Measurements from ENCODE around the gene CCDC33.
"Not testable (repeated sequence)": the region's sequence is repeated elsewhere in the genome, so short reads cannot be mapped to it uniquely, and the experiment has no call there.

CCDC33 gene

DNA sequence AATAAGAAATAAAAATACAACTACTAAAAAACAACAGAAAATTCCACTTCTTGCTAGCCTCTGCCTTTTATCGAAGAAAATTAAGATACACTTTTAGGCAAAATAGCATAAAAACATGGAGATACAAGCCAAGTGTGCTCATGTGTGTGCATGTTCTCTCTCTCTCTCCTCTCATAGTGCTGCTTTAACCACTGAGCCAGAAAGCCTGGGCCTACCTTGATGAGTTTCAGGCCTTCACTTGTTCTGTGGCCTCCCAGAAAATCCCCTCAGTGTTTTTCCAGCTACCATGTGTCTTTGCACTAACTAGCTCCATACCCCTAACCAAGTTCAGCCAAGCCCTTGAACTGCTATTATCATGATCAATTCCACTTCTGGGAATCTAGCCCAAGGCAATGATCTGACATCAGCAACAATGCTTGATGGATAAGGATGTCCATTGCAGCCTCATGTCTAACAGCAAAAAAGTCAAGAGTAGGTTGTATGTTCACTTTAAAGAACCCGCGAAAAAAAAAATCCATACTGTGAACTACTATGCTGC lies 113.2 kb downstream of the CCDC33 start:
- peaks cover 11% of the 10 kb centered on the region for H3K4me1 ChIP-seq (ENCODE audit: control insufficient read depth, insufficient read depth, low read length, unreplicated experiment)
- H2AFZ ChIP-seq (ENCODE audit: low read length, unreplicated experiment) = no peak overlapping the region
- no peak overlapping the region for H3K27ac ChIP-seq (ENCODE audit: low read depth, low read length)
- H3K79me2 ChIP-seq (ENCODE audit: control insufficient read depth, insufficient read depth, low read length, unreplicated experiment) = no peaks in the 10 kb centered on the region
- H3K36me3 ChIP-seq (ENCODE audit: insufficient read depth, low read length) = no peaks in the 10 kb centered on the region
- no peak overlapping the region for H3K4me3 ChIP-seq (ENCODE audit: low read depth, low read length)
- no peaks in the 10 kb centered on the region for H3K27me3 ChIP-seq (ENCODE audit: insufficient read depth, low read length)

DNA sequence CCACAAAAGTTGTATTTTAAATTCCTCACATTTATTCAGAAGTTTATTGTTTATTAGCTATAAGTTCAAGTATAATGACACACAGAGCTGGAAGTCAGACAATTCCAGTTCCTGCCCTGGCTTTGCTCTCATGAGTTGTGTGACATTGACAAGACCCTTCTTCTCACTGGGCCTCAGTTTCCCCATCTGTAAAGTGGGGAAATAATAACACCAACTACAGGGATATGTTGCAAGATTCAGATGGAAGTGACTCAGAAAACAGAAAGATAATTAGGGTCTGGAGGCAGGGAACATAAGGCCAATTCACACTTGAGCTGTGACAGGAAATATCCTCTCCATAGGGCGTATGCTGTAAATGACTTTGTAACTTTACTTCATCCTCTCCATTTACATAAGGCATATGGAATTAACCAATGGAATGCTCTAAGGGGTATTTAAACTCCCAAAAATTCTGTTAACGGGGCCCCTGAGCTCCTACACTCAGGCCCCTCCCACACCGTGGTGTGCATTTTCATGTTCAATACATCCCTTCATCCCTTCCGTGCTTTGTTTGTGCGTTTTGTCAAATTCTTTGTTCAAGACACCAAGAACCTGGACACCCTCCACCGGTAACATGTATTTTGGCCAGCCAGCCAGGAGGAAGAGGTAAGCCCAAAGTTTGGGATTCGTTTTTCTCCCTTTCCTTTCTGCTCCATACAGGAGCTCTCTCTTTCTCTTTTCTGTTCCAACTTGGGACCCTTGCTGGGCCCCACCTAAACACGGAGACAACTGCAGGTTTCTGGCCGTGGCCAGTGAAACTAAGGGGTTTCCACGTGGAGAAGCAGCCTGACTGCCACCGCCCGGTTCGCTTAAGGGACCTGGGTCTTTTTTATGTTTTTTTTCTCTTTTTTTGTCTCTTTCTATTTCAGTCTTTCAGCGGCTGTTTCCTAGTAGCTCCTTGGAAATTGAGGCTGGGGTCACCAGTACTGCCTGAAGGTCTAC lies 114.5 kb downstream of the CCDC33 start:
- Histone ChIP-seq H3K36me3 (ENCODE audit: insufficient read depth, low read length) (no peaks in the 10 kb centered on the region), H3K27me3 (ENCODE audit: insufficient read depth, low read length) (no peaks in the 10 kb centered on the region), H2AFZ (ENCODE audit: low read length, unreplicated experiment) (no peak overlapping the region), H3K27ac (ENCODE audit: low read depth, low read length) (no peak overlapping the region), H3K4me3 (ENCODE audit: low read depth, low read length) (no peak overlapping the region), H3K79me2 (ENCODE audit: control insufficient read depth, insufficient read depth, low read length, unreplicated experiment) (no peaks in the 10 kb centered on the region), H3K4me1 (ENCODE audit: control insufficient read depth, insufficient read depth, low read length, unreplicated experiment) (peaks cover 3% of the 10 kb centered on the region)

GRCh38 chr15:74351670-74352069 lies 115.5 kb downstream of the CCDC33 start:
- Histone ChIP-seq H3K79me2 (ENCODE audit: control insufficient read depth, insufficient read depth, low read length, unreplicated experiment) (no peaks in the 10 kb centered on the region), H2AFZ (ENCODE audit: low read length, unreplicated experiment) (no peak overlapping the region), H3K36me3 (ENCODE audit: insufficient read depth, low read length) (no peaks in the 10 kb centered on the region), H3K4me3 (ENCODE audit: low read depth, low read length) (no peak overlapping the region), H3K4me1 (ENCODE audit: control insufficient read depth, insufficient read depth, low read length, unreplicated experiment) (no peaks in the 10 kb centered on the region), H3K27ac (ENCODE audit: low read depth, low read length) (no peak overlapping the region), H3K27me3 (ENCODE audit: insufficient read depth, low read length) (no peaks in the 10 kb centered on the region)

DNA sequence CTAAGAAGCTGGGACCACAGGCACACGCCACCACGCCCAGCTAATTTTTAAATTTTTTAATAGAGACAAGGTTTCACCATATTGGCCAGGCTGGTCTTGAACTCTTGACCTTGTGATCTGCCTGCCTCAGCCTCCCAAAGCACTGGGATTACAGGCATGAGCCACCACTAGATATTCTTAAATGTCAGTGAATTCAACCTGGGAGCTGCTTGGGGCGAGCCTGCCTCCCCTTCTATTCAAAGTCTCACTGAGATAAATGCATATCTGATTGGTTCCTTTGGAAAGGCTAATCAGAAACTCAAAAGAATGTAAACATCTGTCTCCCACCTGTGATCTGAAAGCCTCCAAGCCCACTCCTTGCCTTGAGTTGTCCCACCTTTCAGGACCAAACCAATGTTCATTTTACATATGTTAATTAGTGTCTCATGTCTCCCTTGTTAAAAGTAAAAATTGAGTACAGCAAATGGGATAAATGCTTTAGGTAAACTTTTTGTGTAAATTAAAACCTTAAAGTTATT lies 116.3 kb downstream of the CCDC33 start:
- no peak overlapping the region for H3K4me3 ChIP-seq (ENCODE audit: low read depth, low read length)
- no peaks in the 10 kb centered on the region for H3K36me3 ChIP-seq (ENCODE audit: insufficient read depth, low read length)
- no peaks in the 10 kb centered on the region for H3K27me3 ChIP-seq (ENCODE audit: insufficient read depth, low read length)
- H3K27ac ChIP-seq (ENCODE audit: low read depth, low read length) = no peak overlapping the region
- H3K79me2 ChIP-seq (ENCODE audit: control insufficient read depth, insufficient read depth, low read length, unreplicated experiment) = no peaks in the 10 kb centered on the region
- H3K4me1 ChIP-seq (ENCODE audit: control insufficient read depth, insufficient read depth, low read length, unreplicated experiment) = no peaks in the 10 kb centered on the region
- no peak overlapping the region for H2AFZ ChIP-seq (ENCODE audit: low read length, unreplicated experiment)

GRCh38 chr15:74353992-74354391 lies 117.9 kb downstream of the CCDC33 start:
- not testable (repeated sequence) for H3K4me1 ChIP-seq (ENCODE audit: control insufficient read depth, insufficient read depth, low read length, unreplicated experiment); H3K79me2 ChIP-seq (ENCODE audit: control insufficient read depth, insufficient read depth, low read length, unreplicated experiment); H3K27me3 ChIP-seq (ENCODE audit: insufficient read depth, low read length); H2AFZ ChIP-seq (ENCODE audit: low read length, unreplicated experiment); H3K27ac ChIP-seq (ENCODE audit: low read depth, low read length); H3K4me3 ChIP-seq (ENCODE audit: low read depth, low read length); H3K36me3 ChIP-seq (ENCODE audit: insufficient read depth, low read length)

DNA sequence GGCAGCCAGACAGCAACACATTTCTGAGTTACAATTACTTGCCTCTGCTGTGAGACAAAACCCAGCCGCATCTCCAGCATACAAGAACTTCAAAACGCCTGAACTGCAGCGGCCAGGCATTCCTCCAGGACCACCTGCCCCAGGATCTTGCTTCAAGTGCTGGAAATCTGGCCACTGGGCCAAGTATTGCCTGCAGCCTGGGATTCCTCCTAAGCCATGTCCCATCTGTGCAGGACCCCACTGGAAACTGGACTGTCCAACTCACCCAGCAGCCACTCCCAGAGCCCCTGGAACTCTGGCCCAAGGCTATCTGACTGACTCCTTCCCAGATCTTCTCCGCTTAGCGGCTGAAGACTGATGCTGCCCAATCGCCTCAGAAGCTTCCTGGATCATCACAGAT lies 119.9 kb downstream of the CCDC33 start:
- not testable (repeated sequence) for H3K27ac ChIP-seq (ENCODE audit: low read depth, low read length); H3K4me1 ChIP-seq (ENCODE audit: control insufficient read depth, insufficient read depth, low read length, unreplicated experiment); H3K4me3 ChIP-seq (ENCODE audit: low read depth, low read length); H3K36me3 ChIP-seq (ENCODE audit: insufficient read depth, low read length); H3K27me3 ChIP-seq (ENCODE audit: insufficient read depth, low read length); H3K79me2 ChIP-seq (ENCODE audit: control insufficient read depth, insufficient read depth, low read length, unreplicated experiment); H2AFZ ChIP-seq (ENCODE audit: low read length, unreplicated experiment)

DNA sequence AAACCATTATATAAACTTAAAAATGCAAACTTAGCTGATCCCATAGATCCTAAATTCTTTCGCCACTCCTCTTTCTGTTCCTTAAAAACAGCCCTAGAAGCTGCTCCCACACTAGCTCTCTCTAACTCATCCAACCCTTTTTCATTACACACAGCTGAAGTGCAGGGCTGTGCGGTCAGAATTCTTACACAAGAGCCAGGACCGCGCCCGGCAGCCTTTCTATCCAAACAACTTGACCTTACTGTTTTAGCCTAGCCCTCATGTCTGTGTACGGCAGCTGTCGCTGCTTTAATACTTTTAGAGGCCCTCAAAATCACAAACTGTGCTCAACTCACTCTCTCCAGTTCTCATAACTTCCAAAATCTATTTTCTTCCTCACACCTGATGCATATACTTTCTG lies 121.4 kb downstream of the CCDC33 start:
- not testable (repeated sequence) for H2AFZ ChIP-seq (ENCODE audit: low read length, unreplicated experiment); H3K36me3 ChIP-seq (ENCODE audit: insufficient read depth, low read length); H3K27me3 ChIP-seq (ENCODE audit: insufficient read depth, low read length); H3K4me3 ChIP-seq (ENCODE audit: low read depth, low read length); H3K4me1 ChIP-seq (ENCODE audit: control insufficient read depth, insufficient read depth, low read length, unreplicated experiment); H3K27ac ChIP-seq (ENCODE audit: low read depth, low read length); H3K79me2 ChIP-seq (ENCODE audit: control insufficient read depth, insufficient read depth, low read length, unreplicated experiment)

DNA sequence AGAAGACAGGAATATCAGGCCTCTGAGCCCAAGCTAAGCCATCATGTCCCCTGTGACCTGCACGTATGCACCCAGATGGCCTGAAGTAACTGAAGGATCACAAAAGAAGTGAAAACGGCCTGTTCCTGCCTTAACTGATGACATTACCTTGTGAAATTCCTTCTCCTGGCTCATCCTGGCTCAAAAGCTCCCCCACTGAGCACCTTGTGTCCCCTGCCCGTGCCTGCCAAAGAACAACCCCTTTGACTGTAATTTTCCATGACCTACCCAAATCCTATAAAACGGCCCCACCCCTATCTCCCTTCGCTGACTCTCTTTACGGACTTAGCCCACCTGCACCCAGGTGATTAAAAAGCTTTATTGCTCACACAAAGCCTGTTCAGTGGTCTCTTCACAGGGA lies 123.2 kb downstream of the CCDC33 start:
- not testable (repeated sequence) for H3K27me3 ChIP-seq (ENCODE audit: insufficient read depth, low read length); H3K4me3 ChIP-seq (ENCODE audit: low read depth, low read length); H3K36me3 ChIP-seq (ENCODE audit: insufficient read depth, low read length); H3K4me1 ChIP-seq (ENCODE audit: control insufficient read depth, insufficient read depth, low read length, unreplicated experiment); H3K27ac ChIP-seq (ENCODE audit: low read depth, low read length); H3K79me2 ChIP-seq (ENCODE audit: control insufficient read depth, insufficient read depth, low read length, unreplicated experiment); H2AFZ ChIP-seq (ENCODE audit: low read length, unreplicated experiment)

- H3K27ac ChIP-seq (ENCODE audit: low read depth, low read length); H3K4me3 ChIP-seq (ENCODE audit: low read depth, low read length); H3K36me3 ChIP-seq (ENCODE audit: insufficient read depth, low read length); H3K27me3 ChIP-seq (ENCODE audit: insufficient read depth, low read length); H3K4me1 ChIP-seq (ENCODE audit: control insufficient read depth, insufficient read depth, low read length, unreplicated experiment); H2AFZ ChIP-seq (ENCODE audit: low read length, unreplicated experiment); H3K79me2 ChIP-seq (ENCODE audit: control insufficient read depth, insufficient read depth, low read length, unreplicated experiment): not testable (repeated sequence)
Observed at GRCh38 chr15:74360855-74361254, 124.7 kb downstream of the CCDC33 start.

GRCh38 chr15:74362482-74362881 lies 126.4 kb downstream of the CCDC33 start:
- H3K4me3 ChIP-seq (ENCODE audit: low read depth, low read length) = no peak overlapping the region
- H3K27ac ChIP-seq (ENCODE audit: low read depth, low read length) = no peak overlapping the region
- no peak overlapping the region for H2AFZ ChIP-seq (ENCODE audit: low read length, unreplicated experiment)
- no peaks in the 10 kb centered on the region for H3K36me3 ChIP-seq (ENCODE audit: insufficient read depth, low read length)
- no peaks in the 10 kb centered on the region for H3K27me3 ChIP-seq (ENCODE audit: insufficient read depth, low read length)
- H3K4me1 ChIP-seq (ENCODE audit: control insufficient read depth, insufficient read depth, low read length, unreplicated experiment) = peaks cover 4% of the 10 kb centered on the region
- H3K79me2 ChIP-seq (ENCODE audit: control insufficient read depth, insufficient read depth, low read length, unreplicated experiment) = no peaks in the 10 kb centered on the region
